Stimulated activated CD8-positive, alpha-beta memory T cell treated with anti-CD3 and anti-CD28 coated beads, Interleukin-2, amount 100 ng/mL, for 48 hours (primary cell): ENCODE data around the gene HOXB9.

ENCODE experiments used
- DNase-seq, 2 donors: peaks; one replicate each; pipeline ENCODE4 v3.0.0-alpha.2; 2020; ENCODE audit warnings: low read depth in 2 of 2

HOXB9 gene

GRCh38 chr17:48611681-48612455 lies 14.3 kb downstream of the HOXB9 start:
- no peak for DNase-seq

DNA sequence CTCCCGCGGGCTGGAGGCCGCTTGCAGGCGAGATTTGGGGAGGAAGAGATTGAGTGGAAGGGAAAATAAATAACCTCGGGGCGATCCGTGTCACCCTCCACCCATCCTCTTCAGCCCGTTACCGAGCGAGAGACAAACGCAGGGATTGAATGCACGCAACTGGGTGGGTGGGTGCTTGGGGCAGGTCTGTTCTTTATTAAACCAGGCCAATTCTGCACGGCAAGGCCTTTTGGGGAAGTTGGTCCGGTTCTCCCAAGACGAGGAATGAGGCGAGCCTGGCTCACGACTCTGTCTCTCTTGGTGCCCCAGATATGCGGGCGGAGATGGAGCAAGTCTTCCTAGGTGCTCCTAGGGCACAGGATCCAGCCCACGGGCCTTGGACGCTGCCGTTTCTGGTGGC lies 14.9 kb downstream of the HOXB9 start:
- DNase-seq: no peak

- DNase-seq: peak; percentile 62 to 68
Observed at GRCh38 chr17:48610282-48611211, 15.6 kb downstream of the HOXB9 start, which contains the start of gene HOXB7. Gene HOXB7 (minus strand): TSS chr17:48611017. CDS start chr17:48610918, 99 bp downstream.

- no peak for DNase-seq
Observed at GRCh38 chr17:48609759-48610281, 16.3 kb downstream of the HOXB9 start.

GRCh38 chr17:48609033-48609432 lies 17.1 kb downstream of the HOXB9 start:
- DNase-seq: no peak

DNA sequence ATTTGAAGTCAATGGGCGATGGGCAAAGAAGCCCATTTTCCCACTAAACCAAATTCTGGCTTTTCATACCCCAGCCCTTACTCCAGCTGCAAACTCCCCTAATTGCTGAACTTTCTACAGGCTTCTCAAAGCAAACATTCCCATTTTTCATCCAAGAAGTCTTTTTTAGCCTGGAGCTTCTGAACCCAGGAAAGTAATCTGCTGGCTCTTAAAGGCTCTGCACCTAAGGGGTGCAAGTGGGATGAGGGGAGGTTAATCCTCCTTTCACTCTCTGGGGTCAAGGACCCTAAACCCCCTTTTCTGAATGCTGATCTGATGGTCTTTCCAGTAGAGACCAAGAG lies 17.7 kb downstream of the HOXB9 start:
- no peak for DNase-seq

GRCh38 chr17:48606892-48607614 lies 19.1 kb downstream of the HOXB9 start:
- no peak for DNase-seq

GRCh38 chr17:48605991-48606891 lies 19.9 kb downstream of the HOXB9 start:
- no peak for DNase-seq

- no peak for DNase-seq
Observed at GRCh38 chr17:48605409-48605919, 20.7 kb downstream of the HOXB9 start.

DNA sequence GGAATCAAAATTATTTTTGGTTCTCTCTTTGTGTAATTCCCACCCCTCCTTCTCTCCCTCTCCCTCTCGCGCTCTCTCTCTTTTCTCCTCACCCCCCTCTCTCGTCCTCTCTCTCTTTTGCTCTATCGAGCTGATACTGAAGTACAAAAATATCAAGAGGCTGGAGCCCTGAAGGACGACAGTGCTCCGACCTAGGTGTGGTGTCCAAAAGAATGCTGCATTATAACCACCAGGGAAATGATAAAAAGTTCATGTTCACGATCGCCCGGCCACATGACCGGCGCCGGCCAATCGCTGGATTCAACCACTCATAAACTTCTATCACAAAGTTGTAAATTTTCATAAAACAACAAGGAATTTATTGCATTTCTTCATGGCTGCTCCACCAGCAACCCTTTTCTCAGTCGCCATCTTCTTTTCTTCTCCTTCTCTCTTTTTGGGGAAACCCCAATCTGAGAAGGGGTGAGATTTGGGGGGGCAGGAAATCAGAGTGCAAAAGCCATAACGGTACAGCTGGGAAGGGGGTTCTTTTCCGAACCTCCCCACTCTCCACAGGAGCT lies 21.3 kb downstream of the HOXB9 start, which contains the start of gene HOXB6:
Gene HOXB6 (minus strand): TSS at position 217 of the 560 bp plus-strand sequence. CDS start 6,836 bp downstream, outside the sequence.
- no peak for DNase-seq

GRCh38 chr17:48603959-48604769 lies 22.0 kb downstream of the HOXB9 start:
- DNase-seq: no peak

- no peak for DNase-seq
Observed at GRCh38 chr17:48601539-48602425, 24.4 kb downstream of the HOXB9 start.

- DNase-seq: no peak
Observed at GRCh38 chr17:48601207-48601538, 25.0 kb downstream of the HOXB9 start.

GRCh38 chr17:48600244-48601098 lies 25.7 kb downstream of the HOXB9 start:
- DNase-seq: no peak

DNA sequence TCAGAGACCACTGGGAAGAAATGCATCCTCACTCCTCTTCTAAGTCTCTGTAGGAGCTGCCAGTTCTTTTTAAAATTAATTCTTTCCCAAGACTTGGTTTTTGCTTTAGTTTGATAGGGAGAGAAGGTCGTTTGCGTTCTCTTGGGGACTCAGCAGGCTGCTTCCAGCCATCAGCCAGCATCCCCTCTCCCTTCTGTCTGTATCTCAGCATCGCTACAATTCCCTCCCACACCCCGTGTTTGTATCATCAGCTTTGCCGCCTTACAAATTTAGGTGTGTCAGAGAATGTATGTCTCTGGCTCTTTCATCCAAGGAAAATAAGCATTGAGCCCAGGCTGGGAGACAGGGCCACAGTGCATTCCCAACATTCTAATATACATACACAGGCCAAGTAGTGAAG lies 26.8 kb downstream of the HOXB9 start:
- no peak for DNase-seq

DNA sequence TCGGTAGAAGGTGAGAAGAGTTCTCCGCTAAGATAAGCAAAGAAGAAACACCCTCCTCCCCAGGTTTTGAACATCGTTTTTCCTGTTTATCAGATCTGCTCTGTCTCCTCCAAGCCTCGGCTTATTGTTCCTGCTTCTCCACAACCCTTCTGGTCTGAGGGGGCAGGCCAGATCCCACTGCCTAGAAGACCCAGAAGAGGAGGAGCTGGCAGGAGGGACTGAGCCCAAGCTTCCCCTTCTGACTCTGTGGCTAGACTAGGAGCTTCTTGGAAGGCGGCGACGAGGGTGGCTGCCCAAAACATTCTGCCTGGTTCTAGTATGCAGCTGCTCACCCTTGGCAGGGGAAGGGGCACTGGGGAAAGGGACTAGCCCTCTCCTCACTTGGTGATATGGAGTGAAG lies 27.4 kb downstream of the HOXB9 start:
- DNase-seq: no peak
